Kidney tubule cell (primary cell): ENCODE measurements around the gene TCHP.

ENCODE experiments used
- DNase-seq: peaks from one replicate; pipeline ENCODE4 v3.0.0-alpha.2; 2018; ENCODE audit warnings: low spot score

The TCHP gene

GRCh38 chr12:109961612-109962011, 61.5 kb downstream of the TCHP start:
- DNase-seq = no peak

GRCh38 chr12:109962398-109962797, 62.3 kb downstream of the TCHP start:
- no peak for DNase-seq

- DNase-seq = no peak
Measured at GRCh38 chr12:109963330-109963729, 63.3 kb downstream of the TCHP start.

- DNase-seq = no peak
Measured at GRCh38 chr12:109963743-109964429, 63.8 kb downstream of the TCHP start.

- no peak for DNase-seq
Measured at GRCh38 chr12:109966546-109966945, 66.5 kb downstream of the TCHP start.

- DNase-seq = peak; percentile 10
Measured at GRCh38 chr12:109967383-109968031, 67.4 kb downstream of the TCHP start.
